Measurements from ENCODE around the gene BSPRY.

BSPRY gene

DNA sequence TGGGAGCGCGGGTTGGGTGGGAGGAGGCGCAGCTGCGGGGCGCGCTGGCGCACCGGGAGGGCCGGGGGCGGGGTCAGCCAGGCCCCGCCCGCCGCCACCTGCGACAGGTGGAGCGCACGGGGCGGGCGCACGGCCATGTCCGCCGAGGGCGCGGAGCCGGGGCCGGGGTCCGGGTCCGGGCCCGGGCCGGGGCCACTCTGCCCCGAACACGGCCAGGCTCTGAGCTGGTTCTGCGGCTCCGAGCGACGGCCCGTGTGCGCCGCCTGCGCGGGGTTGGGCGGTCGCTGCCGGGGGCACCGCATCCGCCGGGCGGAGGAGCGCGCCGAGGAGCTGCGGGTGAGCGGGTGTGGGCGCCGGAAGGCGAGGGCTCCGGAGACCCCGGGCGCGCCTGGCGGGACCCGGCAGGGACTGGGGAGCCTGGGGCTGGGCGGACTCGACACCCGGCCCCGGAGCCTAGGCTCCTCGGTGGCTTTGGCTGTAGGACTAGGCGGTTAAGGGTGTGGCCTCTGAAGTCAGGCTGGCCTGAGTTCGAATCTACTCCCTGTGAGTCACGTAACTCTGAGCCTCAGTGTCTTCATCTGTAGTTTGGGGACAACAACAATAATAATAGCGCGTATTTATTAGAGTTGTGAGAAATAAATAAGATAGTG lies at the start of gene BSPRY:
Gene BSPRY (plus strand): TSS at position 97 of the 650 bp plus-strand sequence. CDS start 39 bp downstream, at position 136.
- no peaks in the 10 kb centered on the region for H3K36me3 ChIP-seq
- H3K27ac ChIP-seq: peak within 1 kb of the TSS in 1 of 2 donors; percentile 17
- TF ChIP-seq, protein P1, sequence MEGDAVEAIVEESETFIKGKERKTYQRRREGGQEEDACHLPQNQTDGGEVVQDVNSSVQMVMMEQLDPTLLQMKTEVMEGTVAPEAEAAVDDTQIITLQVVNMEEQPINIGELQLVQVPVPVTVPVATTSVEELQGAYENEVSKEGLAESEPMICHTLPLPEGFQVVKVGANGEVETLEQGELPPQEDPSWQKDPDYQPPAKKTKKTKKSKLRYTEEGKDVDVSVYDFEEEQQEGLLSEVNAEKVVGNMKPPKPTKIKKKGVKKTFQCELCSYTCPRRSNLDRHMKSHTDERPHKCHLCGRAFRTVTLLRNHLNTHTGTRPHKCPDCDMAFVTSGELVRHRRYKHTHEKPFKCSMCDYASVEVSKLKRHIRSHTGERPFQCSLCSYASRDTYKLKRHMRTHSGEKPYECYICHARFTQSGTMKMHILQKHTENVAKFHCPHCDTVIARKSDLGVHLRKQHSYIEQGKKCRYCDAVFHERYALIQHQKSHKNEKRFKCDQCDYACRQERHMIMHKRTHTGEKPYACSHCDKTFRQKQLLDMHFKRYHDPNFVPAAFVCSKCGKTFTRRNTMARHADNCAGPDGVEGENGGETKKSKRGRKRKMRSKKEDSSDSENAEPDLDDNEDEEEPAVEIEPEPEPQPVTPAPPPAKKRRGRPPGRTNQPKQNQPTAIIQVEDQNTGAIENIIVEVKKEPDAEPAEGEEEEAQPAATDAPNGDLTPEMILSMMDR (IDR thresholded peaks at IDR 0.05): no peak
- H3K9me3 ChIP-seq: no peaks in the 10 kb centered on the region
- no peaks in the 10 kb centered on the region for H3K27me3 ChIP-seq
- H3K4me3 ChIP-seq: peak within 1 kb of the TSS; percentile 47 to 60
- peaks cover 0 to 15% (median 11%) of the 10 kb centered on the region in 4 donors for H3K4me1 ChIP-seq
- intact Hi-C loops (cut with DNase I; ENCODE audit: low total_unique reads): loop anchor here (5.0 kb wide), 1 partner anchor 237 kb away; no protein-coding TSS in a partner anchor
- no peak for DNase-seq

DNA sequence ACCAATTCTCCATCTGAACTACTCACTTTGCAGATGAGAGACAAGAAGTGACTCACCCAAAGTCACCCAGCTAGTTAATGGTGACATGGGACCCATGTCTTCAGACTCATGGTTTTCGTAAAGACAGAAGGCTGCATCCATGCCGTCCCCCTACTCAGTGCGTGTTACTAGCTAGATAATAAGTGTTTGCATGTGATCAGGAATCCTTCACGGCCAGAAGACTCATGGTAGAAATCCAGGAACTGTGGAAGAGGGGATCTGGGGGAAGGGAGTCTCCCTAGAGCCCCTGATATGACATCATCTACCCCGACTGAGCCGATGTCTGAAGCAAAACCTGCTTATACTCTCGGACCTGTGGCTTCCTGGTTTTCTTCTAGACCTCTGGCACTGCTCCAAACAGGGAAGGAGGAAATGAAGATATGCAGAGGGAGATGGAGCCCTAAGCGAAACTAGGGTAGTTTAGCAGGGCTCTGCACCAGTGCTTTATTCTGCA lies 49.5 kb upstream of the BSPRY start:
- no peak overlapping the region for H3K27ac ChIP-seq
- no peaks in the 10 kb centered on the region for H3K9me3 ChIP-seq
- DNase-seq: peak in 1 of 2 donors; percentile 24
- H3K36me3 ChIP-seq: no peaks in the 10 kb centered on the region
- intact Hi-C loops (cut with DNase I; ENCODE audit: low total_unique reads): no loop called here
- peaks cover 0 to 20% of the 10 kb centered on the region in 2 donors for H3K27me3 ChIP-seq
- no peak overlapping the region for H3K4me3 ChIP-seq
- no peaks in the 10 kb centered on the region for H3K4me1 ChIP-seq
- TF ChIP-seq, protein P1 (IDR thresholded peaks at IDR 0.05): no peak

DNA sequence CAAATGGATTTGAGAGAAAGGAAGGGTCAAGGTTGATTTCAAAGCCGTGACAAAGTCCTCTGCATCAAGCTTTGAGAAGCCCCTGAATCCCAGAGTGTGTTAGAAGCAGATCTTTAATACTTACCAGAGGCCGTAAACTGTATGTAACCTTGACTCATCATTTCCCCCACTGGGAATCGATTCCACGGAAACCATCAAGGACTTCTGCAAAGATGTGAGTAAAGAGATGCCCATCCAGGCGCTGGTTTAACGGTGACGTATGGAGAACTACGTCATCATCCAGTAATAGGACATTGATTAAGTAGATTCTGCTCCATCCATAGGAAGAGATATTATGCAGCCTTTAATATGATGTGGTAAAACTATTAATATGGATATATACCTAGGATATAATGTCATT lies 47.8 kb upstream of the BSPRY start:
- TF ChIP-seq, protein P1 (IDR thresholded peaks at IDR 0.05): no peak
- intact Hi-C loops (cut with DNase I; ENCODE audit: low total_unique reads): no loop called here
- no peak for DNase-seq
- Histone ChIP-seq H3K9me3 (no peaks in the 10 kb centered on the region), H3K4me1 (no peaks in the 10 kb centered on the region), H3K27ac (no peak overlapping the region), H3K27me3 (peaks cover 0 to 23% of the 10 kb centered on the region in 2 donors), H3K4me3 (no peak overlapping the region), H3K36me3 (no peaks in the 10 kb centered on the region)

DNA sequence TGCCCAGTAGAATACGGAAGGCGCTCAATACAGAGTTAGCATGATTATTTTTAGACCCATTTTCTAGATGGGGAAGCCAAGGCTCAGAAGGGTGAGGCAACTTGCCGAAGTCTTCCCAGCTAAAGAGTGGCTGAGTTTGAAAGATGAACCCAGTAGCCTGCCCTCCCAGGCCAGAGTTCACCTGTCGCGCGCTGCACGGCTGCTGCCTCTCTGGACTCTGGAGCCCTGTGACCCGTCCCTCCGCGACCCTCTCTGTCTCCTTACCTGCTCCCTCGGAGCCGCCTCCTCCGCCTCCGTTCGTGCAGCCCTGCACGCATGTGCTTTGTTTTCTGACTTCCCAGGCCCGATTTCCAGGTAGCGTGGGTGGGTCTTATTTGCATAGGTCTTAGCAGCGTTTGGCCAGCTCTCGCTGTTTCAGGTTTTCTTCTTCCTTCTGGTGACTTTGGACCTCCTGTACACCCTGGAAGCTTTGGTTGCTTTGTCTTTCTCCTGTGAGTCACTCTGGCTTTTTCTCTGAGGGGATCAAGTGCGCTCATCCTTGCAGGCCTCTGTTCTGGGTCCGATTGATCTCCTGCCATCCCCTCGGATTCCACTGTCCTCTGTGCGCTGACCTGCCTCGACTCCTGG lies 46.4 kb upstream of the BSPRY start, which contains the start of gene RNF183:
Gene RNF183 (minus strand): TSS at position 585 of the 627 bp plus-strand sequence. CDS start 5,192 bp downstream, outside the sequence.
- H3K27me3 ChIP-seq: peaks cover 0 to 34% of the 10 kb centered on the region in 2 donors
- H3K4me1 ChIP-seq: no peaks in the 10 kb centered on the region
- intact Hi-C loops (cut with DNase I; ENCODE audit: low total_unique reads): no loop called here
- H3K4me3 ChIP-seq: no peak within 1 kb of the TSS
- DNase-seq: no peak
- no peaks in the 10 kb centered on the region for H3K9me3 ChIP-seq
- no peak within 1 kb of the TSS for H3K27ac ChIP-seq
- TF ChIP-seq, protein P1 (IDR thresholded peaks at IDR 0.05): no peak
- H3K36me3 ChIP-seq: no peaks in the 10 kb centered on the region

DNA sequence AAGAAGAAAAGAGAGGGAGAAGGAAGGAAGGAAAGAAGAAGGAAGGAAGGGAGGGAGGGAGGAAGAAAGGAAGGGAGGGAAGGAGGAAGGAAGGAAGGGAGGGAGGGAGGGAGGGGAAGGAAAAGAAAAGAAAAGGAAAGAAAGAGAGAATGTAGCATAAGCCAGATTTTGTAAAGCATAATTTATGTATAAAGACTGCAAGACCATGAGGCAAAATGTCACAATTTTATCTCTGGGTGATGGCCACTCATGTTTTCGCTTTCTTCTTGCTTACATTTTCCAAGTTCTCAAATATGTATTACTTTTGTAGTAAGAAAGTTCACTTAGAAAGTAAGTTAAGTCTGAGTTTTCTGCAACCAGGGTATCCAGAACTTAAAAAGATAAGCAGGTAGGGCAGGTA lies 42.8 kb upstream of the BSPRY start:
- Histone ChIP-seq H3K27ac (no peak overlapping the region), H3K9me3 (no peaks in the 10 kb centered on the region), H3K27me3 (peaks cover 0 to 19% of the 10 kb centered on the region in 2 donors), H3K36me3 (no peaks in the 10 kb centered on the region), H3K4me1 (no peaks in the 10 kb centered on the region), H3K4me3 (no peak overlapping the region)
- intact Hi-C loops (cut with DNase I; ENCODE audit: low total_unique reads): no loop called here
- TF ChIP-seq, protein P1 (IDR thresholded peaks at IDR 0.05): no peak
- no peak for DNase-seq

Data from tibial artery (tissue), 4 donors.